Body of pancreas (tissue), 4 donors: ENCODE measurements around the gene ASNS. TPM values are rescaled to one million over a fixed set of nuclear protein-coding genes. Genes with fewer than 3 reads are reported as not detected.

ENCODE experiments used
- ATAC-seq: fragments of 150-250 bp; one replicate; pipeline ENCODE4 v1.9.1; 2016
- DNase-seq, 4 donors: peaks; one replicate each; pipeline ENCODE4 v3.0.0-alpha.2; 2019
- H3K27ac ChIP-seq, 4 donors: fragments of 200-600 bp; sonication (generic); 1 replicate in 3 of 4; 2 replicates in 1 of 4; pipeline versions ENCODE4 v1.5.1 to v1.6.1; 2016 to 2019; ENCODE audit warnings: mild to moderate bottlenecking in 1 of 4, mixed read lengths in 1 of 4, moderate library complexity in 1 of 4
- H3K27me3 ChIP-seq, 2 donors: fragments of 200-600 bp; sonication (generic); one replicate each; pipeline ENCODE4 v1.6.0; 2016; ENCODE audit warnings: mild to moderate bottlenecking in 1 of 2
- H3K36me3 ChIP-seq, 2 donors: fragments of 200-600 bp; sonication (generic); replicated peaks in 1 of 2; 2 replicates each; pipeline ENCODE4 v1.5.1; 2016; ENCODE audit warnings: low read depth in 2 of 2; ENCODE audit not compliant: insufficient read depth in 1 of 2
- H3K4me1 ChIP-seq: fragments of 200-600 bp; sonication (generic); one replicate; pipeline ENCODE4 v1.6.0; 2016
- H3K4me3 ChIP-seq, 2 donors: fragments of 200-600 bp; sonication (generic); 1 replicate in 1 of 2; 2 replicates in 1 of 2; pipeline ENCODE4 v1.5.1; 2016 to 2019
- H3K9me3 ChIP-seq, 3 donors: fragments of 200-600 bp; sonication (generic); 1 replicate in 2 of 3; 2 replicates in 1 of 3; pipeline ENCODE4 v1.5.1; 2016
- POLR2A ChIP-seq, 3 donors: fragments of 450-650 bp; IDR thresholded peaks; one replicate each; pipeline ENCODE4 v1.6.1; 2016; ENCODE audit warnings: antibody characterized with exemption in 3 of 3, mild to moderate bottlenecking in 2 of 3
- WGBS, 2 donors: methylation state at CpG; one replicate each; pipeline ENCODE4 v1.1.5; 2017; 5-methylcytosine and 5-hydroxymethylcytosine counted together
- intact Hi-C: fragments of 100-400 bp; cut with DNase I; formaldehyde crosslinking; loops from one replicate; pipeline ENCODE4 v1.15.1; 2023
- small RNA-seq: library from RNA; depleted of rRNA; stranded (forward); fragments of <200 nt; gene quantifications from one replicate; pipeline ENCODE3, GENCODE V24; 2016
- total RNA-seq, 2 donors: library from RNA; depleted of rRNA; stranded (reverse); fragments of >200 nt; gene quantifications; one replicate each; pipeline ENCODE4 v1.1.0, GENCODE V29; 2016
- TF ChIP-seq, protein P1 (sequence below), 7 experiments: fragments of 450-650 bp in 4 of 7; fragments of 200-600 bp in 3 of 7; sonication (generic) in 3 of 7; IDR thresholded peaks; one replicate each; pipeline ENCODE4 v1.5.1; 2016 to 2019; ENCODE audit warnings: antibody characterized with exemption in 7 of 7

Gene ASNS
- total RNA-seq, 2 donors from 2014 or later: 14.0 to 23.4 TPM

GRCh38 chr7:97842006-97842405 is 30.2 kb downstream of the ASNS start:
- no peaks in the 10 kb centered on the region for H3K27me3 ChIP-seq
- no peaks in the 10 kb centered on the region for H3K9me3 ChIP-seq
- WGBS, 2 donors: 75 to 81% methylated on average over 6 of the region's 6 CpGs
- H3K27ac ChIP-seq: no peak overlapping the region
- H3K4me1 ChIP-seq: no peaks in the 10 kb centered on the region
- H3K4me3 ChIP-seq: no peak overlapping the region
- no peaks in the 10 kb centered on the region for H3K36me3 ChIP-seq
- DNase-seq (peak in 1 of 4 donors; percentile 10), ATAC-seq (no peak)
- TF ChIP-seq, protein P1, sequence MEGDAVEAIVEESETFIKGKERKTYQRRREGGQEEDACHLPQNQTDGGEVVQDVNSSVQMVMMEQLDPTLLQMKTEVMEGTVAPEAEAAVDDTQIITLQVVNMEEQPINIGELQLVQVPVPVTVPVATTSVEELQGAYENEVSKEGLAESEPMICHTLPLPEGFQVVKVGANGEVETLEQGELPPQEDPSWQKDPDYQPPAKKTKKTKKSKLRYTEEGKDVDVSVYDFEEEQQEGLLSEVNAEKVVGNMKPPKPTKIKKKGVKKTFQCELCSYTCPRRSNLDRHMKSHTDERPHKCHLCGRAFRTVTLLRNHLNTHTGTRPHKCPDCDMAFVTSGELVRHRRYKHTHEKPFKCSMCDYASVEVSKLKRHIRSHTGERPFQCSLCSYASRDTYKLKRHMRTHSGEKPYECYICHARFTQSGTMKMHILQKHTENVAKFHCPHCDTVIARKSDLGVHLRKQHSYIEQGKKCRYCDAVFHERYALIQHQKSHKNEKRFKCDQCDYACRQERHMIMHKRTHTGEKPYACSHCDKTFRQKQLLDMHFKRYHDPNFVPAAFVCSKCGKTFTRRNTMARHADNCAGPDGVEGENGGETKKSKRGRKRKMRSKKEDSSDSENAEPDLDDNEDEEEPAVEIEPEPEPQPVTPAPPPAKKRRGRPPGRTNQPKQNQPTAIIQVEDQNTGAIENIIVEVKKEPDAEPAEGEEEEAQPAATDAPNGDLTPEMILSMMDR (IDR thresholded peaks at IDR 0.05): no peak
- intact Hi-C loops: no loop called here

- Histone ChIP-seq H3K36me3 (no peaks in the 10 kb centered on the region), H3K9me3 (no peaks in the 10 kb centered on the region), H3K27me3 (peaks cover 0 to 3% of the 10 kb centered on the region in 2 donors), H3K27ac (no peak overlapping the region), H3K4me3 (no peak overlapping the region), H3K4me1 (no peaks in the 10 kb centered on the region)
- ATAC-seq (peak; percentile 48), DNase-seq (peak; percentile 71 to 83 (median 76))
- TF ChIP-seq, protein P1 (IDR thresholded peaks at IDR 0.05): peak in 6 of 7 experiments; percentile 51 to 72 (median 56)
- TF ChIP-seq POLR2A (IDR thresholded peaks at IDR 0.05): no peak
- WGBS, 2 donors: 26 to 27% methylated on average over 12 of the region's 12 CpGs
- intact Hi-C loops: loop anchor here (10.0 kb wide), 1 partner anchor 731 kb away; no protein-coding TSS in a partner anchor
These were observed 36.7 kb downstream of the ASNS start for GRCh38 chr7:97835296-97836138.

- no peak for DNase-seq
- no peak overlapping the region for H3K27ac ChIP-seq
- no peaks in the 10 kb centered on the region for H3K4me1 ChIP-seq
- ATAC-seq: no peak
- H3K4me3 ChIP-seq: no peak overlapping the region
- no peaks in the 10 kb centered on the region for H3K9me3 ChIP-seq
- no peaks in the 10 kb centered on the region for H3K27me3 ChIP-seq
- no peaks in the 10 kb centered on the region for H3K36me3 ChIP-seq
- TF ChIP-seq, protein P1 (IDR thresholded peaks at IDR 0.05): peak in 1 of 7 experiments; percentile 12
- no peak for TF ChIP-seq POLR2A (IDR thresholded peaks at IDR 0.05)
- intact Hi-C loops: no loop called here
These were observed 53.0 kb downstream of the ASNS start for GRCh38 chr7:97819161-97819560.

GRCh38 chr7:97818066-97818663 is 54.0 kb downstream of the ASNS start:
- no peaks in the 10 kb centered on the region for H3K36me3 ChIP-seq
- no peak overlapping the region for H3K27ac ChIP-seq
- no peak for TF ChIP-seq POLR2A (IDR thresholded peaks at IDR 0.05)
- TF ChIP-seq, protein P1 (IDR thresholded peaks at IDR 0.05): no peak
- DNase-seq (no peak), ATAC-seq (no peak)
- H3K9me3 ChIP-seq: no peaks in the 10 kb centered on the region
- intact Hi-C loops: no loop called here
- H3K27me3 ChIP-seq: no peaks in the 10 kb centered on the region
- no peak overlapping the region for H3K4me3 ChIP-seq
- 45 to 50% methylated on average over 5 of the region's 5 CpGs for WGBS, 2 donors
- no peaks in the 10 kb centered on the region for H3K4me1 ChIP-seq

Small RNA genes within 50 kb of the gene (small RNA-seq; reads per million reads assigned to genes)
- not detected for gene AC005326.1
- gene AC079781.2: not detected
- not detected for gene SNRPCP9

Other genes with a start within 250 kb of the ASNS start
- gene TAC1, start 140.3 kb downstream of the ASNS start, total RNA-seq: not detected
- not detected for gene OCM2, start 117.8 kb upstream of the ASNS start, total RNA-seq
- 10 to 100 TPM; 19.7 to 23.1 TPM for gene LMTK2, start 234.5 kb upstream of the ASNS start, total RNA-seq